ENCODE data around the gene ADGRE3. TPM values are rescaled to one million over a fixed set of nuclear protein-coding genes. Genes with fewer than 3 reads are reported as not detected.
"Not testable (repeated sequence)": the region's sequence is repeated elsewhere in the genome, so short reads cannot be mapped to it uniquely, and the experiment has no call there.

Gene ADGRE3
- total RNA-seq, 2 donors from 2014 or later: not detected

GRCh38 chr19:14614099-14614412 is 60.6 kb downstream of the ADGRE3 start:
- Histone ChIP-seq H3K36me3 (no peaks in the 10 kb centered on the region), H3K27me3 (replicated peaks; ENCODE audit: insufficient read depth) (no peaks in the 10 kb centered on the region), H3K9me3 (peaks cover 3% of the 10 kb centered on the region), H3K27ac (no peak overlapping the region), H3K4me1 (ENCODE audit: control insufficient read depth in 1 of 2, low read depth in 2 of 2) (no peaks in the 10 kb centered on the region), H3K4me3 (no peak overlapping the region)
- ATAC-seq (ENCODE audit: insufficient number of reproducible peaks, low FRiP score, low read depth) (no peak), DNase-seq (ENCODE audit: low spot score) (no peak)
- TF ChIP-seq CTCF (IDR thresholded peaks at IDR 0.05): no peak

GRCh38 chr19:14613399-14614098 is 61.1 kb downstream of the ADGRE3 start:
- ATAC-seq (ENCODE audit: insufficient number of reproducible peaks, low FRiP score, low read depth); H3K27me3 ChIP-seq (replicated peaks; ENCODE audit: insufficient read depth); DNase-seq (ENCODE audit: low spot score); H3K36me3 ChIP-seq; H3K4me3 ChIP-seq; H3K9me3 ChIP-seq; H3K27ac ChIP-seq; H3K4me1 ChIP-seq (ENCODE audit: control insufficient read depth in 1 of 2, low read depth in 2 of 2): not testable (repeated sequence)

- Histone ChIP-seq H3K4me1 (ENCODE audit: control insufficient read depth in 1 of 2, low read depth in 2 of 2) (no peaks in the 10 kb centered on the region), H3K4me3 (no peak overlapping the region), H3K36me3 (no peaks in the 10 kb centered on the region), H3K9me3 (no peaks in the 10 kb centered on the region), H3K27me3 (replicated peaks; ENCODE audit: insufficient read depth) (no peaks in the 10 kb centered on the region), H3K27ac (no peak overlapping the region)
- DNase-seq (ENCODE audit: low spot score) (no peak), ATAC-seq (ENCODE audit: insufficient number of reproducible peaks, low FRiP score, low read depth) (no peak)
- no peak for TF ChIP-seq CTCF (IDR thresholded peaks at IDR 0.05)
These were observed 62.0 kb downstream of the ADGRE3 start for GRCh38 chr19:14612657-14613056.

GRCh38 chr19:14612242-14612641 is 62.4 kb downstream of the ADGRE3 start:
- not testable (repeated sequence) for ATAC-seq (ENCODE audit: insufficient number of reproducible peaks, low FRiP score, low read depth); H3K9me3 ChIP-seq

GRCh38 chr19:14611051-14611450 is 63.6 kb downstream of the ADGRE3 start:
- Histone ChIP-seq H3K36me3 (no peaks in the 10 kb centered on the region), H3K4me3 (no peak overlapping the region), H3K4me1 (ENCODE audit: control insufficient read depth in 1 of 2, low read depth in 2 of 2) (no peaks in the 10 kb centered on the region), H3K9me3 (no peaks in the 10 kb centered on the region), H3K27ac (no peak overlapping the region), H3K27me3 (replicated peaks; ENCODE audit: insufficient read depth) (no peaks in the 10 kb centered on the region)
- TF ChIP-seq CTCF (IDR thresholded peaks at IDR 0.05): no peak
- DNase-seq (ENCODE audit: low spot score) (no peak), ATAC-seq (ENCODE audit: insufficient number of reproducible peaks, low FRiP score, low read depth) (no peak)

More at GRCh38 chr19:14612242-14612641, 62.4 kb downstream of the ADGRE3 start:
- H3K4me1 ChIP-seq (ENCODE audit: control insufficient read depth in 1 of 2, low read depth in 2 of 2); H3K27me3 ChIP-seq (replicated peaks; ENCODE audit: insufficient read depth); H3K4me3 ChIP-seq; DNase-seq (ENCODE audit: low spot score); H3K36me3 ChIP-seq; H3K27ac ChIP-seq: not testable (repeated sequence)

DNA sequence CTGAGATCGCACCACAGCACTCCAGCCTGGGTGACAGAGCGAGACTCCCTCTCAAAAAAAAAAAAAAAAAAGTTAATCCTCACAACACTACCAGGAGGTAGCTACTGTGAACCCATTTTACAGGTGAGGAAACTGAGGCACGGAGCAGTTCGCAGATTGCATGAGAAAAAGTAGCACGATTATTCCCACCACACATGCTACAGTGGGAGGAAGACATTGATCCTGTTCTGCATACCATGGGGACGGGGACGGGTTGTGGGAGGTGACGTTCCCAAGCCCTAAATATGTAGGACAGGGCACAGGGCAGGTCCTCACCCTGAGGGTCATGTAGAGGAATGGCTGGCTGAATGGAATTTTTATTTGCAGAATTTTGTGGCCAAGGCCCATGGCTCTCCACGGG is 68.0 kb downstream of the ADGRE3 start:
- no peaks in the 10 kb centered on the region for H3K27me3 ChIP-seq (replicated peaks; ENCODE audit: insufficient read depth)
- no peak for ATAC-seq (ENCODE audit: insufficient number of reproducible peaks, low FRiP score, low read depth)
- TF ChIP-seq CTCF (IDR thresholded peaks at IDR 0.05): no peak

More for the DNA sequence above, 68.0 kb downstream of the ADGRE3 start:
- Histone ChIP-seq H3K27ac (no peak overlapping the region), H3K4me1 (ENCODE audit: control insufficient read depth in 1 of 2, low read depth in 2 of 2) (no peaks in the 10 kb centered on the region), H3K9me3 (no peaks in the 10 kb centered on the region), H3K36me3 (no peaks in the 10 kb centered on the region), H3K4me3 (no peak overlapping the region)
- DNase-seq (ENCODE audit: low spot score): no peak

Data from thoracic aorta (tissue), 2 donors.